K562 (cell line): ENCODE measurements around the gene TRIM13. TPM values are rescaled to one million over a fixed set of nuclear protein-coding genes. Genes with fewer than 3 reads are reported as not detected.

Experiments
- AFF1 ChIP-seq, 2 experiments: fragments of 450-650 bp; IDR thresholded peaks; 2 replicates each; pipeline ENCODE4 v1.6.1; 2018; ENCODE audit warnings: mild to moderate bottlenecking in 2 of 2, low read depth in 1 of 2; ENCODE audit not compliant: partially characterized antibody in 2 of 2
- CBFA2T3 ChIP-seq: fragments of 450-650 bp; IDR thresholded peaks from 2 replicates; pipeline ENCODE4 v1.6.1; 2017
- JUN ChIP-seq, 2 experiments: sonication (generic) in 1 of 2; formaldehyde crosslinking in 1 of 2; IDR thresholded peaks; 2 replicates each; pipeline versions ENCODE4 v1.6.1 to v1.8.0; 2012 to 2022; ENCODE audit warnings: borderline replicate concordance in 2 of 2, mild to moderate bottlenecking in 2 of 2, improper control_type of control experiment in 1 of 2, low read depth in 1 of 2, low read length in 1 of 2, missing genetic modification reagents in 1 of 2
- MEIS2 ChIP-seq: fragments of 450-650 bp; IDR thresholded peaks from 2 replicates; pipeline ENCODE4 v1.6.1; 2014; ENCODE audit warnings: mild to moderate bottlenecking; ENCODE audit not compliant: partially characterized antibody
- MTA2 ChIP-seq: fragments of 450-650 bp; IDR thresholded peaks from 2 replicates; pipeline ENCODE4 v1.6.1; 2016; ENCODE audit warnings: low read depth
- NBN ChIP-seq: fragments of 450-650 bp; IDR thresholded peaks from 2 replicates; pipeline ENCODE4 v1.6.1; 2016; ENCODE audit warnings: low read depth, mild to moderate bottlenecking
- PHB ChIP-seq: fragments of 250-450 bp; sonication (Bioruptor Pico); IDR thresholded peaks from 2 replicates; pipeline ENCODE4 v1.5.0; 2021
- PML ChIP-seq: IDR thresholded peaks from 2 replicates; pipeline ENCODE4 v1.6.1; 2012; ENCODE audit warnings: low read length, inconsistent platforms
- RAD21 ChIP-seq, 2 experiments: fragments of 250-450 bp in 1 of 2; fragments of 450-650 bp in 1 of 2; sonication (Bioruptor Pico) in 1 of 2; formaldehyde crosslinking in 1 of 2; IDR thresholded peaks in 1 of 2; conservative IDR thresholded peaks in 1 of 2; 2 replicates each; pipeline versions ENCODE4 v1.4.0 to v1.8.0; 2020 to 2022; ENCODE audit warnings: mild to moderate bottlenecking in 2 of 2, moderate library complexity in 1 of 2
- SAP30 ChIP-seq: fragments of 200-600 bp; sonication (generic); IDR thresholded peaks from 2 replicates; pipeline ENCODE4 v1.6.1; 2012; ENCODE audit warnings: borderline replicate concordance, low read depth, mild to moderate bottlenecking, moderate library complexity, low read length, control low read depth, inconsistent platforms; ENCODE audit not compliant: insufficient read depth, poor library complexity, severe bottlenecking
- TEAD4 ChIP-seq, 2 experiments: sonication (generic) in 1 of 2; formaldehyde crosslinking in 1 of 2; IDR thresholded peaks; 2 replicates each; pipeline versions ENCODE4 v1.6.1 to v1.8.0; 2012 to 2022; ENCODE audit warnings: borderline replicate concordance in 1 of 2, inconsistent platforms in 1 of 2, low read length in 1 of 2, mild to moderate bottlenecking in 1 of 2, missing genetic modification reagents in 1 of 2
- ZBTB33 ChIP-seq: sonication (generic); formaldehyde crosslinking; IDR thresholded peaks from 2 replicates; pipeline ENCODE4 v1.8.1; 2023; ENCODE audit warnings: mild to moderate bottlenecking, missing genetic modification reagents
- ZFP30 ChIP-seq: fragments of 250-450 bp; sonication (Bioruptor Pico); IDR thresholded peaks from 2 replicates; pipeline ENCODE4 v1.8.0; 2022; ENCODE audit warnings: moderate library complexity, mild to moderate bottlenecking, inconsistent platforms, borderline replicate concordance
- ZNF212 ChIP-seq: fragments of 450-650 bp; formaldehyde crosslinking; IDR thresholded peaks from 2 replicates; pipeline ENCODE4 v1.4.0; 2020; ENCODE audit warnings: mild to moderate bottlenecking
- ZNF274 ChIP-seq: IDR thresholded peaks from 2 replicates; pipeline ENCODE4 v1.6.1; 2011; ENCODE audit warnings: low read depth, mild to moderate bottlenecking, low read length, moderate library complexity, borderline replicate concordance
- ZNF41 ChIP-seq: fragments of 250-450 bp; sonication (Bioruptor Pico); conservative IDR thresholded peaks from 2 replicates; pipeline ENCODE4 v1.4.0; 2020; ENCODE audit warnings: mild to moderate bottlenecking
- ZNF668 ChIP-seq: fragments of 250-450 bp; sonication (Bioruptor Pico); IDR thresholded peaks from 2 replicates; pipeline ENCODE4 v1.8.0; 2022; ENCODE audit warnings: mild to moderate bottlenecking, inconsistent platforms
- polyA plus RNA-seq, 8 experiments: library from polyadenylated mRNA; depleted of rRNA in 4 of 8; stranded (reverse) in 5 of 8; unstranded in 3 of 8; fragments of >200 nt; fragmentation: Nextera tagmentation in 2 of 8; fragmentation: Illumina TruSeq in 1 of 8; extraction: Ambion mirVana in 2 of 8; extraction: Trizol in 1 of 8; gene quantifications; 2 replicates each; pipeline versions ENCODE4 v1.2.1 to v1.2.3, GENCODE V29; 2011 to 2014; ENCODE audit warnings: inconsistent platforms in 1 of 8, missing spikeins in 1 of 8
- total RNA-seq, 7 experiments: library from RNA; depleted of rRNA in 6 of 7; stranded (reverse); fragments of >200 nt in 6 of 7; fragmentation: Illumina TruSeq in 2 of 7; extraction: Trizol in 2 of 7; gene quantifications; 2 replicates each; pipeline versions ENCODE4 v1.2.1 to v1.2.3, GENCODE V29; 2011 to 2021; ENCODE audit warnings: low replicate concordance in 1 of 7
- TF ChIP-seq, protein P1 (sequence below): fragments of 250-450 bp; sonication (Bioruptor Pico); IDR thresholded peaks from 2 replicates; pipeline ENCODE4 v1.5.0; 2020; ENCODE audit warnings: mild to moderate bottlenecking
- TF ChIP-seq, protein P2 (sequence below): fragments of 450-650 bp; IDR thresholded peaks from 2 replicates; pipeline ENCODE4 v1.6.1; 2016; ENCODE audit warnings: antibody characterized with exemption

TRIM13 gene
- total and polyA plus RNA-seq, 9 of the 15 experiments (the other 6 are each of a cell fraction or from before 2014, with no cell fraction given), result 12.1 to 30.6 (median 17.8) TPM

GRCh38 chr13:50014386-50014785 lies 17.5 kb downstream of the TRIM13 start (continued):
- TF ChIP-seq AFF1 (IDR thresholded peaks at IDR 0.05; ENCODE audit: low read depth in 1 of 2, partially characterized antibody in 2 of 2) (no peak), TEAD4 (IDR thresholded peaks at IDR 0.05; ENCODE audit: low read length) (peak; percentile 74), TEAD4 (CRISPR knock-in tag; IDR thresholded peaks at IDR 0.05; ENCODE audit: borderline replicate concordance) (no peak), MEIS2 (peak; percentile 66), JUN (IDR thresholded peaks at IDR 0.05; ENCODE audit: borderline replicate concordance, low read depth, low read length) (no peak), JUN (CRISPR knock-in tag; IDR thresholded peaks at IDR 0.05; ENCODE audit: borderline replicate concordance) (no peak), PML (0 out of 2 replicates have a peak, but pooled peaks have one; percentile 23), ZNF212 (no peak), RAD21 (CRISPR knock-in tag; conservative IDR thresholded peaks at IDR 0.05 in 1 of 2, IDR thresholded peaks at IDR 0.05 in 1 of 2) (no peak), CBFA2T3 (peak; percentile 85), ZNF274 (no peak), SAP30 (no peak), ZBTB33 (CRISPR knock-in tag) (no peak), MTA2 (peak; percentile 57), NBN (no peak), ZFP30 (CRISPR knock-in tag) (no peak), ZNF41 (CRISPR knock-in tag) (no peak), ZNF668 (no peak), PHB (CRISPR knock-in tag) (no peak)
- TF ChIP-seq, protein P1, sequence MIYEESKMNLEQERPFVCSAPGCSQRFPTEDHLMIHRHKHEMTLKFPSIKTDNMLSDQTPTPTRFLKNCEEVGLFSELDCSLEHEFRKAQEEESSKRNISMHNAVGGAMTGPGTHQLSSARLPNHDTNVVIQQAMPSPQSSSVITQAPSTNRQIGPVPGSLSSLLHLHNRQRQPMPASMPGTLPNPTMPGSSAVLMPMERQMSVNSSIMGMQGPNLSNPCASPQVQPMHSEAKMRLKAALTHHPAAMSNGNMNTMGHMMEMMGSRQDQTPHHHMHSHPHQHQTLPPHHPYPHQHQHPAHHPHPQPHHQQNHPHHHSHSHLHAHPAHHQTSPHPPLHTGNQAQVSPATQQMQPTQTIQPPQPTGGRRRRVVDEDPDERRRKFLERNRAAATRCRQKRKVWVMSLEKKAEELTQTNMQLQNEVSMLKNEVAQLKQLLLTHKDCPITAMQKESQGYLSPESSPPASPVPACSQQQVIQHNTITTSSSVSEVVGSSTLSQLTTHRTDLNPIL (CRISPR knock-in tag), result no peak
- TF ChIP-seq, protein P2, sequence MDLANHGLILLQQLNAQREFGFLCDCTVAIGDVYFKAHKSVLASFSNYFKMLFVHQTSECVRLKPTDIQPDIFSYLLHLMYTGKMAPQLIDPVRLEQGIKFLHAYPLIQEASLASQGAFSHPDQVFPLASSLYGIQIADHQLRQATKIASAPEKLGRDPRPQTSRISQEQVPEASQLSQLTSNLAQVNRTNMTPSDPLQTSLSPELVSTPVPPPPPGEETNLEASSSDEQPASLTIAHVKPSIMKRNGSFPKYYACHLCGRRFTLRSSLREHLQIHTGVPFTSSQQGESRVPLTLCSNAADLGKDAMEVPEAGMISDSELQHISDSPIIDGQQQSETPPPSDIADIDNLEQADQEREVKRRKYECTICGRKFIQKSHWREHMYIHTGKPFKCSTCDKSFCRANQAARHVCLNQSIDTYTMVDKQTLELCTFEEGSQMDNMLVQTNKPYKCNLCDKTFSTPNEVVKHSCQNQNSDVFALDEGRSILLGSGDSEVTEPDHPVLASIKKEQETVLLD, result no peak
